NCI-H1105 (cell line): ENCODE data around the gene RAB3IL1.
A peak's percentile ranks its signal among the peaks of the same experiment; 100 is the strongest.

Experiments
- DNase-seq: peaks from one replicate; lab custom pipeline; 2025; lab: John Stamatoyannopoulos, UW

Gene RAB3IL1

DNA sequence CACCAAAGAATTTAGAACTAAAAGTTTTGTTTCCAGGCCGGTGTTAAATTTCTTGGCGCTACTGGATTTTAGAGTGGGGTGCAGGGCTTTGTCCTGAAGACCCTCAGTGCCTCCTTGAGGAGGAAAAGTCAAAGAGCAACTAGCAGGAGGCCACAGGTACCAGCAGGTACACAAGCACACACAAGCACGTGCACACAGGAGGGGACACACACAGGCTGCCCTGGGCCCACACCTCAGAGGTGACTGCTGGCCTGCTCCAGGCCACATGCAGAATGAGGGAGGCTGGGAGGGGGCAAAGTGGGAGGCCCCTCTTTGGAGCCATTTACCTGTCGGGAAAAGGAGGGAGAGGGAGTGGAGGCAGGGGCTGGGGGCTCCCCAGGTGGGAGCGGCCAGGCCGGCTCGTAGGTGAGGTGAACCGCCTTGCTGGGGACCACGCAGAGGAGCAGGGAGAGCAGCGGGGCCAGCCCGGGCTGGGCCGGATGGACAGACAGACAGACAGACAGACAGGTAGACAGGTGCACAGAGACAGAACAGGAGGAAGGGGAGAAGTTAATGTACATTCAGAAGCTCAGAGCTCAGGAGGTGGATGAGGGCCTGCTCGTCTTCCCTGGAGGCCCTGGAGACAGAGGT is 12.2 kb downstream of the RAB3IL1 start:
- DNase-seq: no peak

DNA sequence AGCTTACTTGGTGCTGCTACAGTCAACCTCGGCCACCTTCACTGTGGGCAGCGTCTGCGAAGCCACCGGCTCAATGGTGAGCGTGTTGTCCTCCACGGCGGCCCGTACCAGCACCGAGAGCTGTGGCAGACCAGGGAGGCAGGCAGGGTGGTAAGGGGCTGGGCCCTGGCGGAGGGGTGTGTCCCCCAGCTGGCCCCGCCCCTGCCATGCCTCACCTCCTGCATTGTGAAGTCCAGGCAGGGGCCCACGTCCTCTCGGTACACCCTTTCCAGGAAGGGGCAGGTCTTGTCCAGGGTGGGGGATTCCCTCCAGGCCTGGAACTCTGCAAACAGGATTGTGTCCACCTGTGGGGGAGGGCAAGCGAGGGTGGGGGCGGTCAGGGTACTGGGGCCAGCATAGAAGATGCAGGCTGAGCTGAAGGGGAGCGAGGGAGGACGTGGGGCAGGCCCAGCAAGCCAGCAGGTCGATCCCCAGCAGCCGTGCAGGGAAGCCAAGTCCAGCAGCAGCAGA is 12.8 kb downstream of the RAB3IL1 start:
- DNase-seq: no peak

DNA sequence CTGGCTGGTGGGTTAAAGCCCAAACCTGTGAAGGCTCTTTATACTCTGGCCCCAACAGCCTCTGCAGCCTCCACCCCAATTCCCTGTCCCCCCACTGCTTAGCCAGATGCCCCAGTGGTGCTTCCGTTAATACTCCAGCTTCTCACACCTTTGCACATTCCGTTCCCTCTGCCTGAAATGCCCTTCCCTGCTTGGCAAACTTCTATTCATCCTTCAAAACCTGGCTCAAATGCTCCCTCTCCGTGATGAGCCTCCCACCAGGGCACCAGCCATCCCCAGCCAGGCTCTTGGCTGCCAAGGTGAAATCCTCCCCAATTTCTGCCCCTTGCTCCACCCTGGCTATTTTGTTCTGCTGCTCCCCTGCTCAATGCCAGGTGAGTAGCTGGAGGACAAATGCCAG is 13.5 kb downstream of the RAB3IL1 start:
- DNase-seq: no peak

DNA sequence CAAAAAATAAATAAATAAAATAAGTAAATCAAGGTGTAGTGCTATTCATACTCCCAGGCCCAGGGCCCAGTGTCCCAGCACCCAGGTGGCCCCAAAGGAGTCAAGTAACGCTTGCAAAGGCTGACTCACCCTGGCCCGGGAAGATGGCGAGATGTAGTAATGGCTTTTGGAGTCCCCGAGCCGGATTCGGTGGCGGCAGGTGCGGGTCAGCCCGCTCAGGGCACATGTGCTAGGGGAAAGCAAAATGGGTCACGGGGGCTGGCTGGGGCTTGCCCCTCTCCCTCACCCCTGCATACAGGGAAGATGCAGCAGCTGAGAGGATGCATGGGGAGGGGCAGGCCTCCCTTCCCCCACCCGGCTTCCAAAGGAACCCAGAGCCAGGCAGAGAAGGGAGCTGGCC is 15.1 kb downstream of the RAB3IL1 start:
- no peak for DNase-seq

DNA sequence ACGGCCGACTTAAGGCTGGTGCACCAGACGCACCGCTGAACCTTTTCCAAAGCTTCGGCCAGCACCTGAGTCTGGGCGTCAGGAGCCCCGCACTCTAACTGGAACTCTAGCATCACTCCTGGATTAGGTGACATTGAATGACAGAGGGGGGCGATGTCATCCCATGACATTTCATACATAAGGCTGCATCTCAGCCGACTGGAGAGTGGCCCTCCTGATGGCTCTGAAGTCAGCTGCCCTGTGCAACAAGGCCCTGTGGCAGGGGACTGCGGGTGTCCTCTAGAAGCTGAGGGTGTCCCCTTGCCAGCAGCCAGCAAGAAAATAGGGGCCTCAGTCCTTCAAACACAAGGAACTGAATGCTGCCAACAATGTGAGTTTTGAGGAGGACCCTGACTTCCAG is 16.0 kb downstream of the RAB3IL1 start:
- no peak for DNase-seq

DNA sequence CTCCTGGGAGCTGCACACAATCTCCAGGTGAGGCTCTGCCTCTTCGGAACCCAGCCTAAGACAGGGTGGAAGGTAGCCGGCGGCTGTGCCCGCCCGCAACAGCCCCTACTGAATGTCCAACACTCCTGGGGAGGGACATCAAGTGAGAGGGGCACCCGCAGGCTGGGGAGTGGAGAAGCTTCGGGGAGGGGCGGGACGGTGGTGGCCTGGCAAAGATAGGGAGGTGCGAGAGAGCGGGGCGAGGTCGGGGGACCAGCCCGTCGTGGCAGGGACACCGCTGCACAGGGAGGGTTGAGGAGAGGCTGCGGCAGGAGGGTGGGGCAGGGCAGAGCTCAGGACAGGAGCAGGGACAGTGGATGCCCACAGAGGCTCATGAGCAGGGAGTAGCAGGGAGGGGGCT is 17.1 kb downstream of the RAB3IL1 start:
- DNase-seq: no peak

DNA sequence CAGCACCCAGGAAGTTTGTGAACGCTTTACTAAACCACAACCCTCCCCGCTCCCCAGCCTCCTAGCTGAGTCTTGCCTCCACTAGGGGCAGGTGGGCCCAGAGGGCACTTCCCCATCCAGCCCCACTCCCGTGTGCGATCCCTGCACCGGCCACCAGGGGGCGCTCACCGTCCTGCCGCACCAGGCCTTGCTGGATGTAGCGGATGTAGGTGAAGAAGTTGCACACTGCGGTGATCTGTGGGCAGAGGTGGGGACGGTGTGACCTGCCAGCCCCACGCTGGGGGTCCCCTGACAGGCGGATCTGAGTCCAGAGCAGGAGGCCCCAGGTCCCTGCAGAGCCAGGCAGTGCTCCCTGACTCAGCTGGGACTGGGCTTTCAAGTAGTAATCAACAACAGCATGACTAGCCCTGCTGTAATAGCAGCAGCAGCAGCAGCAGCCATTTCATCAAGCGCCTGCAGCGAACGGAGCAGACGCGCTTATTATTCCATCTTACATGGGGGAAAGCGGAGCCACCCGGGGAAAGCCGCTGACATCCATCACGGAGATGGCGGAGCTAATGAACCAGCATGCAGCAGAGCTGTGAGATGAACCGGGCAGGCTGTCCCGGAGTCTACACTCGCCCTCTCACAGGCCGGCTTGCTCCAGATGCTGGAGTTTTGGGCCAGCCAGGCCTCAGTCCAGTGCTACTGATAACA is 18.1 kb downstream of the RAB3IL1 start:
- DNase-seq: peak; percentile 68

DNA sequence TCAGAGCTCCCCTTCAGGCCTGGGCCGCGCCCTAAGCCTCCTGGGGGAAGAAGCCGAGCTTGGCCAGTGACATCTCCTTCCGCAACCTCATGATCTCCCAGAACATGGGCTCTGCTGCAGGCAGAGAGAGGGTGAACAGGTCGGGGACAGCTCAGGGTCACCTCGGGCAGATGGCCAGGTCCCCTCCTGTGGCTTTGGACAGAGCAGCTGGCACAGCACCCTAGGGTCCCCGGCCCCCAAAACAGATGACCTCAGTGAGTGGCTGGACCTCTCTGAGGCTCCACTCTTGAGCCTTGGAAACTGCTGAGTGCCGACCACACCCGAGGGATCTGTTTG is 19.2 kb downstream of the RAB3IL1 start:
- no peak for DNase-seq

DNA sequence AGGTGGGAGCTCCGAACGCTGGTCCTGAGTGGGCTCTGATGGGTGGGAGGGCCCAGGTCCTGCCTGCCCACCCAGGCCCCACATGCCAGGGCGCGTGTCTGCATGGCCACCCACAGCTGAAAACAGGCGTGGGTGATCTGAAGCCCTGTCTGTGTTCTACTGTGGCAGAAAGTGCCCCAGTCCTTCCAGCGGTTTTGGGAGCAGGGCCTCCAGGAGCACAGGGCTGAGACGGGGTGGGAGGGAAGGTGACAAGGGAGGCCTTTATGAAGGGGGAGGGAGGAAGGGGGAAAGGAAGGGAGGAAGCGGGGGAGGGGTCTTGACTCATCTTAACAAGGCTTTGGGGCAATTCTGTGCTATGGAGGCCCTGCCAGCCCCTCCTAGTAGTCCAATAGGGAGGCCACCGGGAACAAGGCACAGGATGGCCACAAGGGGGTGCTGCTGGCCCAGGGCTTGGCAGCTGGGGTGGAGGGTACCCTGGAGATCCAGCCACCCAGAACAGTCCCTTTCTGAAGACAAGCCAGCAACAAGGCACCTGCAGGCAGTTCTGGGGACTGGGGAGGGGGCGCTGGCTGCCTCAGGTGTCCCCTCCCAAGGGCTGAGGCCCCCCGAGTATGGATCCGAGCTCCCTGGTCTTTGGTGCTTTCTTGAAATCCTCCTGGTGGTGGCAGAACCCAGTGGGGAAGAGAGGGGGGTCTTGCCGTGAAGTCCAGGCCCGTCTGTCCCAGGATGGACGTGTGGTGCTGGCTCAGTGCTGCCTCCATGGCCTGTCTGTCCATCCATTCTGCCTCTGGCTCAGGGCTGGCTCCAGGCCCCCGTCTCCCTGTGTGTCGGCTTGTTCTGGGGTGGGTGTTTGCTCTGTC is 19.7 kb downstream of the RAB3IL1 start:
- peak; percentile 53 for DNase-seq

DNA sequence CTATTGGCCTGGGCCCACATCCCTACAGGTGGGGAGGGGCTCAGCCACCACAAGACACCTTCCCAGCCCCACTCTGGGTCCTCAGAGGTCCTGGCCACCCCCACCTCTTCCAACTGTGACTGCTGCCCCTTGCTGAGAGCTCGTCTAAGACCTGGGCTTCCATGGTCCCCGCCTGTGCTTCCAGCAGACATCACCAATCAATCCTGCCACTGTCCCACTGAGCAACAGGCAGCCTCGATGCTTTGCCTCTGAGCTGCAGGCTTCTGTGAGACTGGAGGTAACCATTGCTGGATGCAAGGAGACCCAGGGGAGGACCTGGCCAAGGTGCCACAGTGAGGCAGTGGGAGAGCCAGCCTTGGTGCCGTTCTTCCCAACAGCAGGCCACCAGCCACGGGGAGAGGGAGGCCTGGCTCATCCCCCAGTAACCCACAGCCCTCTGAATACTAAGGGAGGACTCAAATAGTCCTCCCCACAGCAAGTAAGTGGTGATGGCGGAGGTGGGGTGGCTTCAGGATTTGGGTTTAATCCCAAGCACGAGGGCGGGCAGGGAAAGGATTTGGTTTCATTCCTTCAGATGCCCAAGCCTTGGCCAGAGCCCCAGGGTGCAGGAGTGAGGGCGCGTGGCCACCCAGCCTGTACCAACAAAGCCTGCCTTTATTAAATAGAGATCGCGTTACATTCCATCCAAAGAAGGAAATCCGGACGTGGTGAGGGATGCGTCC is 20.5 kb downstream of the RAB3IL1 start:
- no peak for DNase-seq

DNA sequence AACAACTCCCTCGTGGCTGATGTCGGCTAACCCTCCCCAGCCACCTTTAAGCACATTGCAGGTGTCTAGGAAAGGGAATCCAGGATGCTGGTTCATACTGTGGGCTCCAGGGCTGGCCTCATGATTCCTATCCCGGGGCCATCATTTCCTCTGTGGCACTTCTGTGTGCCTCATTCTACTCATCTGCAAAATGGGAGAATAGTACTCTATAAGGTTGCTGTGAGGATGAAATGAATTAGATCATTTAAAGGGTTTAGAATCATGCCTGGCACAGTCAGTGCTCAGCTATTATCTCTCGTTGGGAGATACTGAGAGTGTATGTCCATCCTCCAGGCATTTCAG is 21.7 kb downstream of the RAB3IL1 start:
- no peak for DNase-seq

DNA sequence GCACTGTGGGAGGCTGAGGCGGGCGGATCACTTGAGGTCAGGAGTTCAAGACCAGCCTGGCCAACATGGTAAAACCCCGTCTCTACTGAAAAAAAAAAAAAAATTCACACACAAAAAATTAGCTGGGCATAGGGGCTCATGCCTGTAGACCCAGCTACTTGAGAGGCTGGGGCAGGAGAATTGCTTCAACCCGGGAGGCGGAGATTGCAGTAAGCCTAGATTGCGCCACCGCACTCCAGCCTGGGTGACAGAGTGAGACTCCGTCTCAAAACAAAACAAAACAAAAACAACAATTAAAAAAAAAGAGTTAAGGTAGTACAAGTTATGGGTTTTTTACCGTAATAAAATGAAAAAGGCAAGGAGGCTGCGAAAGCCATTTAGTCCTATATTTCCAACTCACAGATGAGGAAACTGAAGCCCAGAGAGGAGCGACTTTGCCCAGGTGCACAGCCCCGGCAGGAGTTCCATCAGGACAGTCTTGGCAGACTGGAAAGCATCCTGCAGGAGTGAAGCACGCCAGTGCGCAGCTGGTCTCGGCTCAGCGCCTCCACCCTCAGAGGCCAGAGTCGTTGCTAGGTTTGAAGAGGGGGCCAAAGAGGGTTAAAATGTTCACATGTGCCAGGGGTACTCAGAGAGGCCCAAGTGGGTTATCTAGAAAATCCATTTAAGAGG is 22.2 kb downstream of the RAB3IL1 start:
- no peak for DNase-seq

DNA sequence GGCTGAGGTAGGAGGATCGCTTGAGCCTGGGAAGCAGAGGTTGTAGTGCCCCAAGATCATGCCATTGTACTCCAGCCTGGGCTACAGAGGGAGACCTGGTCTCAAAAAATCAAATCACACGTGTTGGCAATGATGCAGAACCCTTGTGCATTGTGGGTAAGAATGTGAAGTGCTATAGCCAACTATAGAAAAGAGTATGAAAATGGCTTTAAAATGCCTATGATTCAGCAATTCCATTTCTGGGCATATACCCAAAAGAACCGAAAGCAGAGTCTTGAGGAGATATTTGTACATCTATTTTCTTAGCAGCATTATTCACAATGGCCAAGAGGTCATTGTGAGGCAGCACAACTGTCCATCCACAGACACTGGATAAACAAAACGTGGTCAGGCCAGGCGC is 23.4 kb downstream of the RAB3IL1 start:
- no peak for DNase-seq

DNA sequence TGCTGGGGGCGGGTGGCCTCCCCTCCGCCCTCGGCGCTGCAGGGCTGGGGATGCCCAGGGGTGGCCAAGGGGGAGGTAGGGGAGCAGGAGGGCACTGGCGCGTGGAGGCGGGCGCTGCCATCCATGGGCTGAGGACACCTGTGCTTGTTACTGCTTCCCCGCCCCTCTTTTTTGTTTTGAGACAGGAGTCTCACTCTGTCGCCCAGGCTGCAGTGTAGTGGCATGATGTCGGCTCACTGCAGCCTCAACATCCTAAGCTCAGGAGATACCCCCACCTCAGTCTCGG is 25.3 kb downstream of the RAB3IL1 start:
- DNase-seq: no peak

DNA sequence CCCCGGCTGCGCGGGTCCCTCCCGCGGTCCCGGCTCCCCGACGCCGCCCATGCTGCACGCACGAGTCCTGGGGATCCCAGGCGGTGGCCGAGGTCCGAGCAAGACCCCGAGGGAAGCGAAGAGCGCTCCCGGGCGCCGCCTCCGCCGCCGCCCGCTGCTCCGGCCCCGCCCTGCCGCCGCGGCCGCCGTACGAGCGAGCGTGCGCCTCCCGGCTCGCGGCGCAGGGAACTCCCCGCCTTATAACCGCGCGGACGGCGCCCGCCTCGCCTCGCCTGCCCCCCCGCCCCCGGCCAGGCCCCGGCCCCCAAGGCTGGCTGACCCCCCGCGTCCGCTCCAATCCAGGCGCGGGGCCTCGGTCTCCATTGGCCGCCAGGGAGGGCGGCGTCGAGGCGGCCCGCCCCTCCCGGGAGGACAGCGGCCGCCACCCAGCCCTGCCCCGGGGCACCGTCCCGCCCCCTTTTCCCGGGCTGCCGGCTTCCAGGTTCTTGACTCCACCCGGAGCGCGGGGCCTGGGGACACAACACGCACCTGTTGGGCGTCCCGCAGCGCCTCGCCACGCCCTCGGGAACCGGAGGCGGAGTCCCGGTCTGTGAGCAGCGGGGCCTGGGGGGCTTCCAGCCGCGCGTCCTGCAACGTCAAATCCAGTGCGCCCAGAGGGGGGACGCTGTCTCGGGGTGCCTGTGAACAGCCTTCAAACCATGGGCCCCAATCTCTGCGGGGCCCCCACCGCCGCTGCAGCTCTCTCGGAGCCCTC is 25.9 kb downstream of the RAB3IL1 start, which contains the start of gene FADS3:
TSS of gene FADS3 (minus strand) at position 215 of the 754 bp plus-strand sequence. CDS start at position 51, 164 bp downstream.
- peak; percentile 71 for DNase-seq

DNA sequence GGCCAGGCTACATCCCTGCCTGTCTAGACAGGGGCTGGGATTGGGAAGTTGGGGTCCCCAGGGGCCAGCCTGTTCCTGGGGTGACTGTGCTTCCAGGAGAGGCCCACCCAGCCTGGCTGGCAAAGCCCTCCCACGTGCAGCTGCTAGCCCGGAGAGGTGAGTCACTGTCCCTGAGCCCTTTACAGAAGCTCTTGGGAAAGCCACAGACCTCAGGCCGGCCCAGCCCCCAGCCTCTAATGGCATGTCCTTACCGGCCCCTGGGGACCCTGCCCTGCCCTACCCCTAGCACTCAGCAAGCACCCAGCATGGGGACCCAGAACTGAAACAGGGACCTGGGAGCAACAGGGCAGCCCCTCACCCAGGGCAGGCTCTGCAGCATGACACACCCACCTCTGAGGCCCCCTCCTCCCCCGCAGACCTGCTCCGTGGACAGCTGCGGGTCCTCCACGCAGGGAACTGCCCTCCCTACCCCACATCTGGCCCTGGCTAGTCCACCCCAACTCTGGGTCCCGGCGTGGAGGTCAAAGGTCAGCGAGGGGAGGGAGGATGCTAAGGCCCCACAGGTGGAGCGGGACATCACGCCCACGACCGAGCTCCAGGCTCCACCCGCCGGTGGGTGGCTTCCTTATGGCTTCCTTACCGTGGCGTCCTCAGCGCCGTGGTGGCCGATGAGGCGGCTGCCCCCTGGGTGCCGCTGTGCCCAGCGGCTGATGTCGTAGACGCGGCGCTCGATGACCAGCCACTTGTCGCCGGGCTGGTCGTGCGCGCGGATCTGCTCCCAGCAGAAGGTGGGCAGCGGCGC is 26.6 kb downstream of the RAB3IL1 start:
- DNase-seq: no peak

DNA sequence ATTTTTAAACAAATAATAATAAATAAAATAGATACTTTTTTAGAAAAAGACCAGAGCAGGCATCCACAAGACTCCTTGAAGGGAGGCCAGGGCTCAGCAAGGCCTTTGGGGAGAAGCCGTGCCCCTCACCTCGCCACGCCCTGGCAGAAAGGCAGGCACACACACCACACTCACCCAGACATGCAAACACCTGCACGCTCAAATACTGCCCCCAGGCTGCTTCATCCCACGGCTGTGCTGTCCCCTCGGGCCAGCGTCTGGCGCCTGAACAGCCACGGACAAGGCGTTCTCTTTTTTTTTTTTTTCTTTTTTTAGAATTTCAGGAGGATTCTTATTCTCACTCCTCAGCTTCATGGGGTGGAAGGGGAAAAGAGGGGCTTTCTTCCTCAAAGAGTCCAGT is 27.5 kb downstream of the RAB3IL1 start:
- no peak for DNase-seq

DNA sequence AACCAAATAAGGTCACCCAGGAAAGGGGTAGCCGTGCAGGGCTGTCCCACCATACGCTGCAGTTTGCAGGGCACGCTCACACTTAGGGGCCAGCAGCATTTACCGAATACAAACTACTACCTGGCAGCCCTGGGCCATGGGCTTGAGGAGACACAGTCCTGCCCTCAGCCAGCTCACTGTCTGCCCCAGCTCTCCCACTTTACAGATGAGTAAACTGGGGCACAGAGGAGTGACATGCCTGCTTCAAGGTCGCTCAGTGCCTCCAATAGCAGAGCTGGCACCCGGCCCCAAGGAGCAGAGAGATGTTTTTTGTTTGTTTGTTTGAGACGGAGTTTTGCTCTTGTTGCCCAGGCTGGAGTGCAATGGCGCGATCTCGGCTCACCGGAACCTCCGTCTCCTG is 28.8 kb downstream of the RAB3IL1 start:
- no peak for DNase-seq

DNA sequence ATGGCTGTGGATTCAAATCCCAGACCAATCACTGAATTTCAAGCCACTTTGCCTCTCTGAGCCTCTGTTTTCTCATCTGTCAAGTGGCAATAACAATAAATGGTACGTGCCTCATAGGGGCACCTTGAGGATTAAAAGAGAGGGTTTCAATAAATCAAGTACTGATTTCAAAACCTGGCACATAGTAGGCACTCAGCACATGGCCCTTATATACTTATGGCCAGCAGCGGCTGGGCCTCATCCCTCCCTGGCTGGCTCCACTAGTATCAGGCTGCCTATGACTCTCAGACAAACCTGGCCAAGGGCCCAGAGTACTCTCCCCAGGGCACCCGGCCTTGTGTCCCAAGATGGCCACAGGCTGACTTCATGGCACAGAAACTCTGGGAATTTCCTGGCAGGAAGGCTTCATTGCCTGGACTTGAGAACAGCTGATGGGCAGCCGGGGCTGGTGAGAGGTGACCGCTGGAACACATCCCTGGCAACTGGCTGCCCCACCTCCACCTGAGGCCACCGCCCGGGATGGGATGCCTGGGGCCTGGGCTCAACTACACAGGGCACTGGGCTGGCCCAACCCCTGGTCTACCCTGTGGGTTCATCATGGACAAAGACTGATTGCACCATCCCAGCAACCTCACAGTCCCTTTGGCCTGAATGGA is 29.4 kb downstream of the RAB3IL1 start:
- DNase-seq: no peak

DNA sequence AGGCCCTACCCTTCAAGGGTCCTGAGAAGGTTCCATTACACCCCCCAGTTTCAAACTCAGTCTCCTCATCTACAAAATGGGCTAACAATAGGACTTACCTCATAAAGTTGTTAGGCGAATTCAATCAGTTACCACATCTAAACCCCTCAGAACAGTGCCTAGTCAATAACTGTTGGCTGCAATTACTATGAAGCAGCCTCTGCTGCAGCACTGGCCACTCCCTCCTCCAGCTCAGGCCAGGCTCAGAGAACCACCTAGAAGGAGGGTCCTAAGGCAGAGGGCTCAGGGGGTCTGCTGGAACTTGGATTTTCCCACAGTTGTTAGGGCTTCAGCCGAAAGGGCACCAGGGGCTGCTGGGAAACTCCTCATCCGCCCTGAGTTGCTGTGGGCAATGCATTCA is 30.7 kb downstream of the RAB3IL1 start:
- DNase-seq: no peak
